ENCODE data around the gene NAALADL2. TPM values are rescaled to one million over a fixed set of nuclear protein-coding genes. Genes with fewer than 3 reads are reported as not detected.

Gene NAALADL2
- total and polyA plus RNA-seq, 7 donors, result 0.56 to 3.3 (median 1.6) TPM

DNA sequence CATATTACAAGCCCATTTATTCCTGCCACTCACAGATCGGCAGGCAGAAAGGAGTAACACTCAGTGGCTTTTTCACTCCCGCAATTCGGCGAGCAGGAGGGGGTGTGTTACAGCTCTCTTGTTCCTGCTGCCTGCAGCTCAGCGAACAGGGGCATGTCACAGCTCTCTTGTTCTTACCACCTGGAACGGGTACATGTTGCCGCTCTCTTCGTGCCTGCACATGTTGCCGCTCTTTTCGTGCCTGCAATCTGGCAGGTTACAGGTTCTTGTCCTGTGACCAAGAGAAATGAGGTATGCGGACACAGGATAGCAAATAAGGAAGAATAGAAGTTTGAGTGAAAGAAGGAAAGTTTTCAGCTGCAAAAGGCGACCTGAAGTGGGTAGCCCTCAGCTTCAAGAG is 761.4 kb downstream of the NAALADL2 start:
- H3K9me3 ChIP-seq, result no peaks in the 10 kb centered on the region
- no peak for DNase-seq
- H3K4me3 ChIP-seq, result no peak overlapping the region
- H3K27me3 ChIP-seq (ENCODE audit: insufficient read depth in 3 of 3, low read length in 2 of 3), result peaks cover 0 to 2% (median 0%) of the 10 kb centered on the region in 3 donors
- intact Hi-C loops (cut with DNase I), result no loop called here
- no peaks in the 10 kb centered on the region for H3K36me3 ChIP-seq (ENCODE audit: insufficient read depth in 1 of 2, low read depth in 1 of 2)
- WGBS, 3 donors, result 91 to 93% (median 92%) methylated on average over 12 of the region's 12 CpGs
- no peak overlapping the region for H3K27ac ChIP-seq
- no peak for ATAC-seq
- H3K4me1 ChIP-seq, result no peaks in the 10 kb centered on the region
- no peak for TF ChIP-seq CTCF (IDR thresholded peaks at IDR 0.05)

- H3K36me3 ChIP-seq (ENCODE audit: insufficient read depth in 1 of 2, low read depth in 1 of 2), result no peaks in the 10 kb centered on the region
- no peaks in the 10 kb centered on the region for H3K4me1 ChIP-seq
- no peak for ATAC-seq
- no peak overlapping the region for H3K4me3 ChIP-seq
- no peak overlapping the region for H3K27ac ChIP-seq
- intact Hi-C loops (cut with DNase I), result no loop called here
- H3K27me3 ChIP-seq (ENCODE audit: insufficient read depth in 3 of 3, low read length in 2 of 3), result no peaks in the 10 kb centered on the region
- DNase-seq, result no peak
- 70 to 87% (median 83%) methylated on average over 1 of the region's 1 CpG for WGBS, 3 donors
- no peak for TF ChIP-seq CTCF (IDR thresholded peaks at IDR 0.05)
- H3K9me3 ChIP-seq, result no peaks in the 10 kb centered on the region
These were observed 781.8 kb downstream of the NAALADL2 start for GRCh38 chr3:175640958-175641357.

GRCh38 chr3:175646865-175647264 is 787.7 kb downstream of the NAALADL2 start:
- Histone ChIP-seq H3K36me3 (ENCODE audit: insufficient read depth in 1 of 2, low read depth in 1 of 2) (no peaks in the 10 kb centered on the region), H3K27ac (no peak overlapping the region), H3K4me1 (no peaks in the 10 kb centered on the region), H3K27me3 (ENCODE audit: insufficient read depth in 3 of 3, low read length in 2 of 3) (no peaks in the 10 kb centered on the region), H3K4me3 (no peak overlapping the region), H3K9me3 (no peaks in the 10 kb centered on the region)
- 87 to 89% (median 88%) methylated on average over 3 of the region's 3 CpGs for WGBS, 3 donors
- ATAC-seq (no peak), DNase-seq (no peak)
- intact Hi-C loops (cut with DNase I), result no loop called here
- TF ChIP-seq CTCF (IDR thresholded peaks at IDR 0.05), result no peak

DNA sequence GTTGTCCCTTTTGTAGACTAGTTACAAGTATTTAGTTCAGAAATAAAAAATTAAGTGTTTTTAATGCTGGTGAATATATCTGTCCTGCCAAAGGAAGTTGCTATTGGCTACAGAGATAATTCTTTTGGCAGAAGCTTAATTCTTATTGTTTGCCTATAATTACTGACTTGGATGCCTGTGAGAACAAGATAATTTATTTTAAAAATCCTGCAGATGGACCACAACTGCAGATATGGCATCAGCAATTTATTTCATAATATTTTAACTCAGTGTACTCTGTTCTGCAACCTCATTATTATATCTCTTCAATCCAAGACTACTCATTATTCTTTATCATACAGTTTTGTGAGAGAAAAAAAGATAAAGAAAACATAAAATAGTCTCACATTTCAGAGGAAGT is 789.8 kb downstream of the NAALADL2 start:
- ATAC-seq, result no peak
- H3K4me3 ChIP-seq, result no peak overlapping the region

More for the DNA sequence above, 789.8 kb downstream of the NAALADL2 start:
- intact Hi-C loops (cut with DNase I), result no loop called here
- TF ChIP-seq CTCF (IDR thresholded peaks at IDR 0.05), result no peak
- no peaks in the 10 kb centered on the region for H3K9me3 ChIP-seq
- H3K27ac ChIP-seq, result no peak overlapping the region
- no peaks in the 10 kb centered on the region for H3K36me3 ChIP-seq (ENCODE audit: insufficient read depth in 1 of 2, low read depth in 1 of 2)
- H3K27me3 ChIP-seq (ENCODE audit: insufficient read depth in 3 of 3, low read length in 2 of 3), result no peaks in the 10 kb centered on the region
- DNase-seq, result no peak
- no peaks in the 10 kb centered on the region for H3K4me1 ChIP-seq

All from psoas muscle (tissue), 8 donors.